Prostate gland (tissue), 2 donors: ENCODE measurements around the gene SH3TC1.

Experiments
- POLR2A ChIP-seq: fragments of 450-650 bp; IDR thresholded peaks from one replicate; pipeline ENCODE4 v1.6.1; 2016; ENCODE audit warnings: antibody characterized with exemption, mild to moderate bottlenecking
- POLR2AphosphoS5 ChIP-seq: sonication (generic); formaldehyde crosslinking; IDR thresholded peaks from one replicate; pipeline ENCODE4 v1.6.1; 2017; ENCODE audit warnings: antibody characterized with exemption
- TF ChIP-seq, protein P1 (sequence below), 4 experiments: fragments of 200-600 bp in 2 of 4; fragments of 450-650 bp in 2 of 4; sonication (generic) in 2 of 4; IDR thresholded peaks; 1 replicate in 3 of 4; 2 replicates in 1 of 4; pipeline ENCODE4 v1.5.1; 2016 to 2019; ENCODE audit warnings: antibody characterized with exemption in 4 of 4, mild to moderate bottlenecking in 2 of 4, moderate library complexity in 2 of 4

DNA sequence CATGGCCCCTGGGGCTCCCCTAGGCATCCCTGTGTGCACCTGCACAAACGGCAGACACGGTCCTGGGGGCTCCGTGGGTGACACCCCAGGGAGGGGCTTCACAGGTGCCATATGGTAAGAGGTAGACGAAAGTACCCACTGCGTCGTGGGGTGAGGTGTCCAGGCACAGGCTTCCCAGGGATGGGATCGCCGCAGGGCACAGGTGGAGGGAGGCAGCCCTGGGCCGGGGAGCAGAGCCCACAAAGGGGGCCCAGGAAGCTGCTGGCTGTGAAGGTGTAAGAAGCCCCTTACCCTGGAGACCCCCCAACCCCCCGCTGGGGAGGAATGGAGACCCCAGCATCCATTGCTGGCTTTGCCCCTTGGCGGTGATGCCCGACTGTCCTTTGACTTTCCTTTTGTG lies 10.9 kb downstream of the SH3TC1 start:
- TF ChIP-seq, protein P1, sequence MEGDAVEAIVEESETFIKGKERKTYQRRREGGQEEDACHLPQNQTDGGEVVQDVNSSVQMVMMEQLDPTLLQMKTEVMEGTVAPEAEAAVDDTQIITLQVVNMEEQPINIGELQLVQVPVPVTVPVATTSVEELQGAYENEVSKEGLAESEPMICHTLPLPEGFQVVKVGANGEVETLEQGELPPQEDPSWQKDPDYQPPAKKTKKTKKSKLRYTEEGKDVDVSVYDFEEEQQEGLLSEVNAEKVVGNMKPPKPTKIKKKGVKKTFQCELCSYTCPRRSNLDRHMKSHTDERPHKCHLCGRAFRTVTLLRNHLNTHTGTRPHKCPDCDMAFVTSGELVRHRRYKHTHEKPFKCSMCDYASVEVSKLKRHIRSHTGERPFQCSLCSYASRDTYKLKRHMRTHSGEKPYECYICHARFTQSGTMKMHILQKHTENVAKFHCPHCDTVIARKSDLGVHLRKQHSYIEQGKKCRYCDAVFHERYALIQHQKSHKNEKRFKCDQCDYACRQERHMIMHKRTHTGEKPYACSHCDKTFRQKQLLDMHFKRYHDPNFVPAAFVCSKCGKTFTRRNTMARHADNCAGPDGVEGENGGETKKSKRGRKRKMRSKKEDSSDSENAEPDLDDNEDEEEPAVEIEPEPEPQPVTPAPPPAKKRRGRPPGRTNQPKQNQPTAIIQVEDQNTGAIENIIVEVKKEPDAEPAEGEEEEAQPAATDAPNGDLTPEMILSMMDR (IDR thresholded peaks at IDR 0.05), result no peak
- TF ChIP-seq POLR2A (no peak), POLR2AphosphoS5 (no peak)
